ENCODE measurements around the gene MRPL42. TPM values are rescaled to one million over a fixed set of nuclear protein-coding genes. Genes with fewer than 3 reads are reported as not detected.

Gene MRPL42
- total RNA-seq, 4 donors from 2014 or later: 36.0 to 47.0 (median 38.4) TPM

DNA sequence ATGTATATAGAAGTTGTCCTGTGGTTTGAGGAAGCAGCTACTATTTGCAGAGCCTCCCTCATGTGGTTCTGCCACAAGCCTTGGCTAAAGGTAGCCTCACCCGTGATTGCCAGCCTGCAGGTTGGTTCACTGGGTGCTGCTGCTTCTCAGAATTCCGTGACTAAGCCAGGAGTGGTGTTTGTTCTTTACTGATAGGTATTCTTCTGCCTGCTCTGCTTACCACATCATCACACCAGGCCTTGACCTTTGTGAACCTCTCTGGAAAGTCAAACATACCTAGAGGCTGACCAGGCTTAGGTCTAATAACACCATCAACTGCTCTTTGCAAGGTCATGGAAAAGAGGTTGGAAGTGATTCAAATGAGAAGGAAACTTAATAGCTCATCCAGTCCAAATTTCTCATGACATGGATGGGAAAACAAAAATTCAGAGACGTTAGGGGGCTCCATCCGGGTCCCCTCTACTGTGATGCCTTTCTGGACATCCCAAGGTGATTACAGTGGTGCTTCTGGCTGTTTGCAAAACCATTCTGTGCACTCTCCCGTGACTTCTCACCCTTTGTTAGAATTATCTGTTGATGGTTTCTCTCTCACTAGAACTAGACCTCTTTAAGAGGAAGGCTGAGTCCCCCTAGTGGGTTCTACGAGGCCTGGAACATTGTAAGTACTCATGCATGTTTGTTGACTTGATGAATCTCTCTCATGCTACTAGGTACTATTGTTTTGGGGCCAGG lies 96.7 kb downstream of the MRPL42 start:
- TF ChIP-seq, protein P1, sequence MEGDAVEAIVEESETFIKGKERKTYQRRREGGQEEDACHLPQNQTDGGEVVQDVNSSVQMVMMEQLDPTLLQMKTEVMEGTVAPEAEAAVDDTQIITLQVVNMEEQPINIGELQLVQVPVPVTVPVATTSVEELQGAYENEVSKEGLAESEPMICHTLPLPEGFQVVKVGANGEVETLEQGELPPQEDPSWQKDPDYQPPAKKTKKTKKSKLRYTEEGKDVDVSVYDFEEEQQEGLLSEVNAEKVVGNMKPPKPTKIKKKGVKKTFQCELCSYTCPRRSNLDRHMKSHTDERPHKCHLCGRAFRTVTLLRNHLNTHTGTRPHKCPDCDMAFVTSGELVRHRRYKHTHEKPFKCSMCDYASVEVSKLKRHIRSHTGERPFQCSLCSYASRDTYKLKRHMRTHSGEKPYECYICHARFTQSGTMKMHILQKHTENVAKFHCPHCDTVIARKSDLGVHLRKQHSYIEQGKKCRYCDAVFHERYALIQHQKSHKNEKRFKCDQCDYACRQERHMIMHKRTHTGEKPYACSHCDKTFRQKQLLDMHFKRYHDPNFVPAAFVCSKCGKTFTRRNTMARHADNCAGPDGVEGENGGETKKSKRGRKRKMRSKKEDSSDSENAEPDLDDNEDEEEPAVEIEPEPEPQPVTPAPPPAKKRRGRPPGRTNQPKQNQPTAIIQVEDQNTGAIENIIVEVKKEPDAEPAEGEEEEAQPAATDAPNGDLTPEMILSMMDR (IDR thresholded peaks at IDR 0.05): no peak
- no peak for ATAC-seq (ENCODE audit: low FRiP score)
- no peak for DNase-seq (ENCODE audit: low spot score)

DNA sequence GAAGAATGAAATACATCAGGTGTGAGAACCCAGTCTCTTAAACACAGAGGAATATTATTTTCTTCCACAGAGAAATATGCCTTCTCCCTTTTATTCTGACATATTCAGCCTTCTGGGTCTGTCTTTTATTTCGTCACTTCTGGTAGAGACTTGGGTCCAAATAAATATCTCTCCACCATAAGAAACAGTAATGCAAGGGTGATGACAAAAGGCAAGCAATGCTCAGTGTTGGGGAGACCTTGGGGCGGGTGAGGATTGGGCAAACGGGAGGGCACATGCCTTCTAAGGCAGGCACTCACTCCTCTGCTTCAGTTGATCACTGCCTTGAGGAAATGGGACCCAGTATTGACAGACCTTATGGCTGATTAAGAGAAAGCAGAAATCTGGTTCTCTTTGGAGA lies 98.4 kb downstream of the MRPL42 start:
- DNase-seq (ENCODE audit: low spot score) (no peak), ATAC-seq (ENCODE audit: low FRiP score) (no peak)
- TF ChIP-seq, protein P1 (IDR thresholded peaks at IDR 0.05): no peak

Small RNAs within 50 kb of the gene (small RNA-seq; reads per million reads assigned to genes)
- gene RF00019: not detected

Other genes with a start within 250 kb of the MRPL42 start
- 10 to 100 TPM; 43.1 to 81.3 (median 55.6) TPM for gene NUDT4, start 89.6 kb upstream of the MRPL42 start, total RNA-seq
- 10 to 100 TPM; 39.1 to 64.0 (median 45.2) TPM for gene UBE2N, start 25.6 kb upstream of the MRPL42 start, total RNA-seq
- gene SOCS2, start 105.2 kb downstream of the MRPL42 start, total RNA-seq: 100 to 1,000 TPM in 2 of 4 donors, 10 to 100 TPM in 2; 76.7 to 157 (median 98.3) TPM
- 10 to 100 TPM; 27.7 to 61.0 (median 34.2) TPM for gene CRADD, start 209.9 kb downstream of the MRPL42 start, total RNA-seq